GM12892 (cell line): ENCODE measurements around the gene COL26A1.

Source experiments
- POLR2A ChIP-seq: IDR thresholded peaks from 2 replicates; pipeline ENCODE4 v1.6.1; 2011; ENCODE audit warnings: low read depth, low read length, control low read depth
- POLR2AphosphoS5 ChIP-seq: IDR thresholded peaks from 2 replicates; pipeline ENCODE4 v1.6.1; 2011; ENCODE audit warnings: low read depth, low read length, control low read depth
- TAF1 ChIP-seq: IDR thresholded peaks from 2 replicates; pipeline ENCODE4 v1.6.1; 2011; ENCODE audit warnings: low read depth, mild to moderate bottlenecking, control low read depth, low read length, borderline replicate concordance

GRCh38 chr7:101368422-101369165 is 5.9 kb downstream of the COL26A1 start:
- TF ChIP-seq TAF1 = no peak
- no peak for TF ChIP-seq POLR2AphosphoS5
- TF ChIP-seq POLR2A = no peak
